Peyer's patch (tissue), 4 donors: ENCODE data around the gene ZNF654. TPM values are rescaled to one million over a fixed set of nuclear protein-coding genes. Genes with fewer than 3 reads are reported as not detected.

ENCODE experiments used
- DNase-seq, 3 donors: peaks; one replicate each; pipeline ENCODE4 v3.0.0-alpha.2; 2017 to 2019
- H3K27ac ChIP-seq, 4 donors: fragments of 200-600 bp; sonication (generic); one replicate each; pipeline ENCODE4 v1.5.1; 2016 to 2019
- H3K27me3 ChIP-seq, 2 donors: fragments of 200-600 bp; sonication (generic); one replicate each; pipeline ENCODE4 v1.5.1; 2019
- H3K36me3 ChIP-seq, 3 donors: fragments of 200-600 bp; sonication (generic); one replicate each; pipeline ENCODE4 v1.5.1; 2016 to 2019
- H3K4me1 ChIP-seq, 4 donors: fragments of 200-600 bp; sonication (generic); one replicate each; pipeline ENCODE4 v1.5.1; 2016 to 2019
- H3K4me3 ChIP-seq, 4 donors: fragments of 200-600 bp; sonication (generic); 1 replicate in 3 of 4; 2 replicates in 1 of 4; pipeline ENCODE4 v1.5.1; 2016 to 2019; ENCODE audit warnings: mild to moderate bottlenecking in 1 of 4
- H3K9me3 ChIP-seq, 4 donors: fragments of 200-600 bp; sonication (generic); one replicate each; pipeline ENCODE4 v1.5.1; 2016 to 2019; ENCODE audit warnings: mild to moderate bottlenecking in 1 of 4
- POLR2A ChIP-seq, 2 donors: fragments of 450-650 bp; IDR thresholded peaks; one replicate each; pipeline ENCODE4 v1.5.1; 2017; ENCODE audit warnings: antibody characterized with exemption in 2 of 2, mild to moderate bottlenecking in 2 of 2, moderate library complexity in 2 of 2
- total RNA-seq, 4 donors: library from RNA; depleted of rRNA; stranded (reverse); fragments of >200 nt; gene quantifications; one replicate each; pipeline ENCODE4 v1.1.0, GENCODE V29; 2016
- TF ChIP-seq, protein P1 (sequence below), 6 experiments: fragments of 450-650 bp in 4 of 6; fragments of 200-600 bp in 2 of 6; sonication (generic) in 1 of 6; IDR thresholded peaks; one replicate each; pipeline ENCODE4 v1.5.1; 2017 to 2019; ENCODE audit warnings: antibody characterized with exemption in 6 of 6, mild to moderate bottlenecking in 3 of 6, moderate library complexity in 1 of 6

Gene ZNF654
- total RNA-seq, 4 donors from 2014 or later: 10.7 to 27.3 (median 15.0) TPM

DNA sequence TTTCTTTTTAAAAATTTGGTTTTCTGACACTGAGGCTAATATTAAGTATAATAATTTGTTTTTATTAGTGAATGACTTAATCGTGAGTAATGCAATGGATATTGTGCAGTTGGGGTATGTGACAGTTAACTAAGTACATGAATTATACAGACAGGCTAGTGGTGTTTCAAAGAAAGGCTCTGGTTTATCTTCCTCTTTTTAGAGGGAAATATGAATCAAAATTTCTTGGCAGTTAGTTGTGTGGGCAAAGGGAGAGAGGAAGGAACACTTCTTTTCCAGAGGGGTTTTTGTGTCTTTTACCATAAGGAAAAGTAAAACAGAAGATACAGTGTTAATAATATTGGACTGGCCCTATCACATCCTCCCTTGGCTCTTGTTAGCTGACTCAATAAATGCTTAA lies 2.7 kb downstream of the ZNF654 start:
- Histone ChIP-seq H3K27ac (no peak overlapping the region), H3K4me1 (peaks cover 0 to 43% (median 3%) of the 10 kb centered on the region in 4 donors), H3K36me3 (no peaks in the 10 kb centered on the region), H3K9me3 (no peaks in the 10 kb centered on the region), H3K4me3 (no peak overlapping the region), H3K27me3 (no peaks in the 10 kb centered on the region)
- no peak for DNase-seq
- TF ChIP-seq, protein P1, sequence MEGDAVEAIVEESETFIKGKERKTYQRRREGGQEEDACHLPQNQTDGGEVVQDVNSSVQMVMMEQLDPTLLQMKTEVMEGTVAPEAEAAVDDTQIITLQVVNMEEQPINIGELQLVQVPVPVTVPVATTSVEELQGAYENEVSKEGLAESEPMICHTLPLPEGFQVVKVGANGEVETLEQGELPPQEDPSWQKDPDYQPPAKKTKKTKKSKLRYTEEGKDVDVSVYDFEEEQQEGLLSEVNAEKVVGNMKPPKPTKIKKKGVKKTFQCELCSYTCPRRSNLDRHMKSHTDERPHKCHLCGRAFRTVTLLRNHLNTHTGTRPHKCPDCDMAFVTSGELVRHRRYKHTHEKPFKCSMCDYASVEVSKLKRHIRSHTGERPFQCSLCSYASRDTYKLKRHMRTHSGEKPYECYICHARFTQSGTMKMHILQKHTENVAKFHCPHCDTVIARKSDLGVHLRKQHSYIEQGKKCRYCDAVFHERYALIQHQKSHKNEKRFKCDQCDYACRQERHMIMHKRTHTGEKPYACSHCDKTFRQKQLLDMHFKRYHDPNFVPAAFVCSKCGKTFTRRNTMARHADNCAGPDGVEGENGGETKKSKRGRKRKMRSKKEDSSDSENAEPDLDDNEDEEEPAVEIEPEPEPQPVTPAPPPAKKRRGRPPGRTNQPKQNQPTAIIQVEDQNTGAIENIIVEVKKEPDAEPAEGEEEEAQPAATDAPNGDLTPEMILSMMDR (IDR thresholded peaks at IDR 0.05): no peak
- TF ChIP-seq POLR2A (IDR thresholded peaks at IDR 0.05): no peak

GRCh38 chr3:88075072-88075471 lies 16.0 kb downstream of the ZNF654 start:
- H3K4me3 ChIP-seq: no peak overlapping the region
- DNase-seq: no peak
- H3K4me1 ChIP-seq: peaks cover 0 to 4% (median 0%) of the 10 kb centered on the region in 4 donors
- H3K36me3 ChIP-seq: no peaks in the 10 kb centered on the region
- TF ChIP-seq, protein P1 (IDR thresholded peaks at IDR 0.05): no peak
- no peak for TF ChIP-seq POLR2A (IDR thresholded peaks at IDR 0.05)
- no peaks in the 10 kb centered on the region for H3K9me3 ChIP-seq
- no peaks in the 10 kb centered on the region for H3K27me3 ChIP-seq
- no peak overlapping the region for H3K27ac ChIP-seq

DNA sequence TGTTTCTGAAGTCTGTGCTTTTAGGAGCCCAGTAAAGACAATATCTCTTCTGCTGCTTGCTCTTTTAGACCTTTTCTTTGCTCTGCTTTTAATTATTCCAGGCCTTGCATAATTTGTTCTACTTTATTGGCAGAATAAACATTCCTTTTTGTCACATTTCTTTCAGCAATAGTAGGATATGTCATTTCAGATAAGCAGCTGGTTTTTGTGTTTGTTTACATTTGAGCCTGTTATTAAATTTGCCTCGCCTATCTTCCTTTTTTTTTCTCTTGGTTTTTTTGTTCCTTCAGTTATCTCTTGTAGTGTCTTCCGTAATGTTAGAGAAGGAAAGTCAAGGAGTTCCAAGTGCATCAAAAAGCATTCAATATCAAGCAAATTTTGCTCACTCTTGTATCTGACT lies 16.4 kb downstream of the ZNF654 start:
- DNase-seq: no peak
- Histone ChIP-seq H3K4me1 (peaks cover 0 to 4% (median 0%) of the 10 kb centered on the region in 4 donors), H3K4me3 (no peak overlapping the region), H3K27me3 (no peaks in the 10 kb centered on the region), H3K27ac (no peak overlapping the region), H3K36me3 (no peaks in the 10 kb centered on the region), H3K9me3 (no peaks in the 10 kb centered on the region)
- TF ChIP-seq, protein P1 (IDR thresholded peaks at IDR 0.05): no peak
- TF ChIP-seq POLR2A (IDR thresholded peaks at IDR 0.05): no peak

DNA sequence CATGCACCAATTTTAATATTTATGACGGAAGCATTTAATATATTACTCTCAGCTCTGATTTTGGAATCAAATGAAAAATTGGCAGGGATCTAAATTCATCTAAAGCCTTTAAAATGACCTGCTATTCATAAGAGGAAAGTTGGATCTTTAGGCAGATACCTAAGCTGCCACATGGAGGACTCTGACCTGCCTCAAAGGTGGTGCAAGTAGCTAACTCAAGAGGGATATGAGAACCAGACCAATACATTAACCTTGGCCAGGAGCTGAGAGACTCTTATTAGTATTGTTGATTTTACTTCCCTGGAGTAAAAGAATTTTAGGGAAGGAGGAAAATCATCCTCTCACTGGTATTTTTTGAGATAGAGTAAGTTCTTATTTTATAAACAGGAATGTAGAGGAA lies 17.7 kb downstream of the ZNF654 start:
- Histone ChIP-seq H3K4me1 (peaks cover 0 to 4% (median 0%) of the 10 kb centered on the region in 4 donors), H3K36me3 (no peaks in the 10 kb centered on the region), H3K27ac (no peak overlapping the region), H3K4me3 (no peak overlapping the region), H3K27me3 (no peaks in the 10 kb centered on the region), H3K9me3 (no peaks in the 10 kb centered on the region)
- TF ChIP-seq, protein P1 (IDR thresholded peaks at IDR 0.05): no peak
- no peak for TF ChIP-seq POLR2A (IDR thresholded peaks at IDR 0.05)
- no peak for DNase-seq

GRCh38 chr3:88078932-88079331 lies 19.9 kb downstream of the ZNF654 start:
- Histone ChIP-seq H3K4me3 (no peak overlapping the region), H3K36me3 (no peaks in the 10 kb centered on the region), H3K9me3 (no peaks in the 10 kb centered on the region), H3K27ac (no peak overlapping the region), H3K27me3 (no peaks in the 10 kb centered on the region), H3K4me1 (peaks cover 0 to 4% (median 0%) of the 10 kb centered on the region in 4 donors)
- no peak for DNase-seq
- no peak for TF ChIP-seq POLR2A (IDR thresholded peaks at IDR 0.05)
- TF ChIP-seq, protein P1 (IDR thresholded peaks at IDR 0.05): no peak

- Histone ChIP-seq H3K4me1 (peaks cover 0 to 5% (median 0%) of the 10 kb centered on the region in 4 donors), H3K4me3 (no peak overlapping the region), H3K36me3 (peaks cover 0 to 5% (median 0%) of the 10 kb centered on the region in 3 donors), H3K9me3 (no peaks in the 10 kb centered on the region), H3K27ac (no peak overlapping the region), H3K27me3 (no peaks in the 10 kb centered on the region)
- no peak for TF ChIP-seq POLR2A (IDR thresholded peaks at IDR 0.05)
- TF ChIP-seq, protein P1 (IDR thresholded peaks at IDR 0.05): no peak
- DNase-seq: no peak
These were observed 23.8 kb downstream of the ZNF654 start for GRCh38 chr3:88082854-88083253.
